WTC11 (cell line): Measurements from ENCODE around the gene AMBP.

ENCODE experiments used
- CBFB ChIP-seq: sonication (generic); formaldehyde crosslinking; IDR thresholded peaks from 2 replicates; pipeline ENCODE4 v1.8.1; 2022; ENCODE audit warnings: mild to moderate bottlenecking, low read depth, missing genetic modification reagents
- CTCF ChIP-seq: fragments of 200-600 bp; IDR thresholded peaks from 2 replicates; pipeline ENCODE4 v1.8.0; 2022; ENCODE audit warnings: antibody characterized with exemption
- MXD4 ChIP-seq: fragments of 250-450 bp; sonication (Bioruptor Pico); IDR thresholded peaks from 2 replicates; pipeline ENCODE4 v1.8.0; 2021; ENCODE audit warnings: mild to moderate bottlenecking, moderate library complexity, borderline replicate concordance
- TEAD4 ChIP-seq: sonication (generic); formaldehyde crosslinking; IDR thresholded peaks from 2 replicates; pipeline ENCODE4 v1.8.0; 2022; ENCODE audit warnings: mild to moderate bottlenecking, missing genetic modification reagents
- ZNF263 ChIP-seq: sonication (generic); formaldehyde crosslinking; IDR thresholded peaks from 2 replicates; pipeline ENCODE4 v1.8.1; 2022; ENCODE audit warnings: low read depth, mild to moderate bottlenecking, moderate library complexity, missing genetic modification reagents
- ZNF671 ChIP-seq: fragments of 250-450 bp; sonication (Bioruptor Pico); IDR thresholded peaks from 2 replicates; pipeline ENCODE4 v1.8.0; 2021; ENCODE audit warnings: mild to moderate bottlenecking
- TF ChIP-seq, protein P1 (sequence below): sonication (generic); formaldehyde crosslinking; IDR thresholded peaks from 2 replicates; pipeline ENCODE4 v1.8.1; 2023; ENCODE audit warnings: mild to moderate bottlenecking, missing genetic modification reagents, borderline replicate concordance

GRCh38 chr9:114030364-114030763 is 47.7 kb downstream of the AMBP start:
- TF ChIP-seq, protein P1, sequence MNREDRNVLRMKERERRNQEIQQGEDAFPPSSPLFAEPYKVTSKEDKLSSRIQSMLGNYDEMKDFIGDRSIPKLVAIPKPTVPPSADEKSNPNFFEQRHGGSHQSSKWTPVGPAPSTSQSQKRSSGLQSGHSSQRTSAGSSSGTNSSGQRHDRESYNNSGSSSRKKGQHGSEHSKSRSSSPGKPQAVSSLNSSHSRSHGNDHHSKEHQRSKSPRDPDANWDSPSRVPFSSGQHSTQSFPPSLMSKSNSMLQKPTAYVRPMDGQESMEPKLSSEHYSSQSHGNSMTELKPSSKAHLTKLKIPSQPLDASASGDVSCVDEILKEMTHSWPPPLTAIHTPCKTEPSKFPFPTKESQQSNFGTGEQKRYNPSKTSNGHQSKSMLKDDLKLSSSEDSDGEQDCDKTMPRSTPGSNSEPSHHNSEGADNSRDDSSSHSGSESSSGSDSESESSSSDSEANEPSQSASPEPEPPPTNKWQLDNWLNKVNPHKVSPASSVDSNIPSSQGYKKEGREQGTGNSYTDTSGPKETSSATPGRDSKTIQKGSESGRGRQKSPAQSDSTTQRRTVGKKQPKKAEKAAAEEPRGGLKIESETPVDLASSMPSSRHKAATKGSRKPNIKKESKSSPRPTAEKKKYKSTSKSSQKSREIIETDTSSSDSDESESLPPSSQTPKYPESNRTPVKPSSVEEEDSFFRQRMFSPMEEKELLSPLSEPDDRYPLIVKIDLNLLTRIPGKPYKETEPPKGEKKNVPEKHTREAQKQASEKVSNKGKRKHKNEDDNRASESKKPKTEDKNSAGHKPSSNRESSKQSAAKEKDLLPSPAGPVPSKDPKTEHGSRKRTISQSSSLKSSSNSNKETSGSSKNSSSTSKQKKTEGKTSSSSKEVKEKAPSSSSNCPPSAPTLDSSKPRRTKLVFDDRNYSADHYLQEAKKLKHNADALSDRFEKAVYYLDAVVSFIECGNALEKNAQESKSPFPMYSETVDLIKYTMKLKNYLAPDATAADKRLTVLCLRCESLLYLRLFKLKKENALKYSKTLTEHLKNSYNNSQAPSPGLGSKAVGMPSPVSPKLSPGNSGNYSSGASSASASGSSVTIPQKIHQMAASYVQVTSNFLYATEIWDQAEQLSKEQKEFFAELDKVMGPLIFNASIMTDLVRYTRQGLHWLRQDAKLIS (CRISPR knock-in tag), result no peak
- no peak for TF ChIP-seq MXD4 (CRISPR knock-in tag)
- TF ChIP-seq CTCF, result no peak
- TF ChIP-seq TEAD4 (CRISPR knock-in tag), result no peak
- TF ChIP-seq ZNF671 (CRISPR knock-in tag), result no peak
- no peak for TF ChIP-seq ZNF263 (CRISPR knock-in tag)
- no peak for TF ChIP-seq CBFB (CRISPR knock-in tag)
